SK-MEL-5 (cell line): ENCODE results near the gene BIK. TPM values are rescaled to one million over a fixed set of nuclear protein-coding genes. Genes with fewer than 3 reads are reported as not detected.
"Not testable (repeated sequence)": the region's sequence is repeated elsewhere in the genome, so short reads cannot be mapped to it uniquely, and the experiment has no call there.

Experiments
- DNase-seq: peaks from one replicate; pipeline ENCODE4 v3.0.0-alpha.2; 2016; ENCODE audit warnings: low read depth, low spot score
- in situ Hi-C: cut with HindIII; loops from 2 replicates; pipeline ENCODE4 v1.10.0; 2016; ENCODE audit warnings: low sequenced_read_pairs, high pct_unique_total_duplicates, low pct_unique_long_range_greater_than_20kb
- total RNA-seq: library from RNA; depleted of rRNA; stranded (reverse); fragments of >200 nt; shearing (Covaris generic); gene quantifications from 2 replicates; pipeline ENCODE4 v1.2.3, GENCODE V29; 2014

The BIK gene
- total RNA-seq, 1 experiment from 2014 or later: 8.0 TPM

- DNase-seq: no peak
- in situ Hi-C loops: no loop called here
Observed at GRCh38 chr22:43099095-43099494, 11.5 kb upstream of the BIK start.

DNA sequence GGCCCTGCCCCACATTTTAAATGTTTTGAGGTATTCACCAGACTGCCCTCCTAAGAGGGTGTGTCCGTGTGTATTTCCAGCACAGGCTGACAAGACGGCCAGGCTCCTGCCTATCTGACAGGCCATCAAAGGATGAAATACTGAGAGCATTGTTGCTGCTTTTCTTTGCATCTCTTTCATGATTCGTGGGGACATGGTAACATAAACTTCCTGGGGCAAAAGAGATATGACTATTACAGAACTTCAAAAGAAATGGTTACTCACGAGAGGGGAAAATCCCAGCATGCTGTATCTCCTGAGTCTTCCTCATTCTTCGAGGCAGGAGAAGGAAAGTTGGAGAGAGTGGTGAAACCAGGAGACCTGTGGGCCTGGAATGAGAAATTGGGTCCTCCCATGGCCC, 10.3 kb upstream of the BIK start:
- DNase-seq: peak; percentile 78
- in situ Hi-C loops: no loop called here

GRCh38 chr22:43101306-43101705, 9.2 kb upstream of the BIK start:
- in situ Hi-C loops: no loop called here
- DNase-seq: no peak

DNA sequence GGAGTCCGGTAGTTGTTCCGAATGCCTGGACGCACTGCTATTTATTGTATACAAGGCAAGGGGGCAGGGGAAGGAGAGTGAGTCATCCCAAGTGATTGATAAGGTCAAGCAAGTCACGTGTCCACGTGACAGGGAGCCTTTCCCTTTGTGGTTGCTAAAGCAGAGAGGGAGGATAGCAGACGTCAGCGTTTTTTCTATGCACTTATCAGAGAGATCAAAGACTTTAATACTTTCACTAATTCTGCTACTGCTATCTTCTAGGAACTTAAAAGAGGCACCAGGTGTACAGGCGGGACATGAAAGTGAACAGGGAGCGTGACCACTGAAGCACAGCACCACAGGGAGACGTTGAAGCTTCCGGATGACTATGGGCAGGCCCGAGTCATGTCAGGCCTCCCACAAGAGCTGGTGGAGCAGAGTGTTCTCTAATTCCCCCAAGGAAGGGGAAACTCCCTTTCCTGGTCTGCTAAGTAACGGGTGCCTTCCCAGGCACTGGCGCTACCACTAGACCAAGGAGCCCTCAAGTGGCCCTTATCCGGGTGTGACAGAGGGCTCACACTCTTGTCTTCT, 6.4 kb upstream of the BIK start:
- in situ Hi-C loops: not testable (repeated sequence)
- DNase-seq: peak; percentile 54

DNA sequence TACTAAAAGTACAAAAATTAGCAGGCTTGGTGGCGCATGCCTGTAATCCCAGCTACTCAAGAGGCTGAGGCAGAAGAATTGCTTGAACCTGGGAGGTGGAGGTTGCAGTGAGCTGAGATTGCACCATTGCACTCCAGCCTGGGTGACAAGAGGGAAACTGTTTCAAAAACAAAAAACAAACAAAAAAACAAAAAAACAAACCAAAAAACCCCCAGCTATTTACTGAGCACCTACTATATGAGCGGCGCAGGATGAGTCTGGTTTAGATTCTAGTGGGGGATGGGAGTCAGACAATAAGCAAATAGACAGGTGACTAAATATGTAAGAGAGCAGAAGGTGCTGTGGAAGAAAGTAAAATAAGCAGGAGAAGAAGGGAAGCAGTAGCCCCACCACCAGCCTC, 5.6 kb upstream of the BIK start:
- in situ Hi-C loops: not testable (repeated sequence)

DNA sequence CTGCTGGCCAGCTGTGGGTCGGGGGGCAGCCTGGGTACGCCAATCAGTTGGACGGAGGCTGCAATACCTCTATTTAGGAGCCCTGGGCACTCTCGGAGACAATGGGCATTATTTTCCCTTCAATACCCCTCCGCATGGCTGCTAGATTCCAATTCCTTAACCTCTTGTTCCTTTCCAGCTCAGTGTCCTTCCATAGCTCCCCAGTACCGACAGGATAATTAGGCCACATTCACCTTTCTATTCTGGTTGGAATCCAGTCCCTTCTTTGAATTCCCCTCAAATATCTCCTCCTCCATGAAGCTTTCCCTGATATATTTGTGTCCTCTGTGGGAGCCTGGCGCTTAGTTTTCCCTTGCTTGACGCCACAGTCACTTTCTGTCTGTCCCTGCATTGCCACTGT, 4.2 kb upstream of the BIK start:
- in situ Hi-C loops: no loop called here

More for the DNA sequence above, 5.6 kb upstream of the BIK start:
- not testable (repeated sequence) for DNase-seq

DNA sequence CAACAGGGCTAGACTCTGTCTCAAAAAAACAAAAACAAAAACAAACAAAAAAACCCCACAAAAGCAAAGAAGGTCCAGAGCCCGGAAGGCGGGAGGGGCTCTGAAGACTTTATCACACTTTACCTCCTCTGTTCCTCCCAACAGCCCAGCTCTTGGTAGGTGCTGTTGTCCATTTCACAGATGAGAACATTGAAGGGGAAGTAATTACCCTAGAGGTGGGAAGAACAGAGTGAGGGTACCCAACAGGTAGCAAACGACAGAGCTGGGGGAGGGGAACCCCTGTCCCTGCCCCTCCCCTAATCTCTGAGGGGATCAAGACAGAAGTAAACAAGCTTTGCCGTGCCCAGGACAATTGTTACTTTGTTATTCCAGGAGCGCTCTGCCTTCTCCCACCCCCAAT, 1.0 kb upstream of the BIK start:
- DNase-seq: no peak
- in situ Hi-C loops: no loop called here

More for the DNA sequence above, 4.2 kb upstream of the BIK start:
- DNase-seq: no peak

DNA sequence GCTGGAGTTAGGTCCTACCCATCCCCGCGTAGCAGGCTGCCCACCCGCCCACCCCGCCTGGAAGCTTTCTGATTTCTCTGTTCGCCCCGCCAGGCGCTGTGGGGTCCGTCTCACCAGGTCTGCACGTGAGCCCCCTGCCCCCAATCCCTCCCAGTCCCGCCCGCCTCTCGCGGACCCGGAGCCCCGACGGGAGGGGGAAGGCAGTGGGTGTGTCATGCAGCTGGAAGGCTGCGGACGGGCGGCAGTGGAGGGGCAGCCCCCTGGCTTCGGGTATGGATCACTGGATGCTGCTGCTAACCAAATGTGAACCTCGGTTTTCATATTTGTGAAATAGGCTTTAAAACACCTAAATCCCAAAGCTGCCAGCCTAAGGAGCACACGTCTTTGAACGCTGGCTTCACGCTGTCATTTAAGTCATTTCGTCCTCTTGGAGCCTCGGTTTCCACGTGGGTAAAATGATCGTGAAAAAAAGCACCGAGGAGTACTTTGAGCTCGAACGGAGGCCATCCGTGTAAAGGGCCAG, 568 bp upstream of the BIK start:
- DNase-seq: no peak
- in situ Hi-C loops: no loop called here

DNA sequence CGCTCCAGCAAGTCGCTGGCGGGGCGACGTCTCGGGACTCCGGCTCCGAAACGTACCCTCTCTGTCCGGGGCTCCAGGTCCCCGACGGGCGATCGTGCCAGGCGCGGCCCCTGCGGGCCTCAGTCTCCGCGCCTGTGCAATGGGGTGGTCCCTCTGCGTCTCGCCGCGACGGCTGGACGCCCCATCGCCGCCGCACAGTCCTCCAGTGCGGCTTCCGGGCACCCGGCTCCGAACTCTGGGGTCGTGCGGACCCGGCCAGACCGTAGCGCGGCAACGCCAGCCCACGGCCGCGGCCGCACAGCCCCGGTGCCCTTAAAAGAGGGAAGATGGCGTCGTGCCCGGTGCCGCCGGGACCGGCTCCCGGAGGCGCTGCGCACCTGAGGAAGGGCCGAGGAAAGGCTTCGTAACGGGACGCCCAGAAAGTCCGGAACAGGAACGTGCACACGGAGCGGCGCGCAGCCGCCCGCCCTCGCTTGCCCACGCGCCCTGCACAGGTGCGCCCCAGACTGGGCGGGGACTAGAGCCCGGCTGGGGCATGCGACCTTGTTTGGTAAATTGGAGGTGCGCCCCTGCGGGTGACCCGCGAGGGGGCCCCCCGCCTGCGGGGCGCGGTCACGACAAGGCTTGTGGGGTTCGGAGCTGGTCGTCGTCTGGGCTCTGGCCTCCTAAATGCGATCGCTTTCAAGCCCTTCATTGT, 525 bp downstream of the BIK start:
- in situ Hi-C loops: no loop called here
- no peak for DNase-seq

DNA sequence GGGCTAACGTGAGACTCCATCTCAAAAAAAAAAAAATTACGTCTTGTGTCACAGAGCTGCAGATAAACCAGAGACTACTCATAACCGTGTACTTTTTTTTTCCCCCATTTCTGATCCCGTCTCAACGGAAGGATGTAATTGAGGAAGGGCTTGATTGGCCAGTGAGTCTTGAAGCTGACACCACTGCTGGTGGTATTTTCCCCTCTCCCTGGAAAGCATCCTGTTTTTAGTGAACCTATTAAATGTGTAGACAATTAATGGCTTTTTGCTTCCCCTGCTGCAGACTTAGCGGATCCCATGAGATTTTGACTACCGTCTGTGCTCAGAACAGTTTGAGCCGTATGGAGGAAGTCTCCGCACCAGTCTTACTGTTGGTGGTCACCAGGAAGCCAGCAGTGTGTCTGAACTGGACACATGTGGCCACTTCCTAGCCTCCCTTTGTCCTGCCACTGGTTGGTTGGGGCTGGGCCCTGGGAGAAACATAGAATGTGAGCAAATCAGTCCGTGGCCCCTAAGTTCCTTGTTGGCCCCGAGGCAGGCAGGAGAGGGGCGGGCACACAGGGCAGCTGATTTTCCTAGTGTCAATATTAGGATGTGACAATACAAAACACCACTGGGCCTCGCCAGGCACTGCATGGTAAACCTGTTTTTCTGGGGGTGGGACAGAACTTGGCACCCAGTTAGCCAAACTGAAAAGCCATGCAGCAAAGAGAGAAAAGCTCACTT, 3.1 kb downstream of the BIK start:
- in situ Hi-C loops: no loop called here

GRCh38 chr22:43114958-43115357, 4.4 kb downstream of the BIK start:
- no peak for DNase-seq
- in situ Hi-C loops: no loop called here

More for the DNA sequence above, 3.1 kb downstream of the BIK start:
- DNase-seq: no peak

DNA sequence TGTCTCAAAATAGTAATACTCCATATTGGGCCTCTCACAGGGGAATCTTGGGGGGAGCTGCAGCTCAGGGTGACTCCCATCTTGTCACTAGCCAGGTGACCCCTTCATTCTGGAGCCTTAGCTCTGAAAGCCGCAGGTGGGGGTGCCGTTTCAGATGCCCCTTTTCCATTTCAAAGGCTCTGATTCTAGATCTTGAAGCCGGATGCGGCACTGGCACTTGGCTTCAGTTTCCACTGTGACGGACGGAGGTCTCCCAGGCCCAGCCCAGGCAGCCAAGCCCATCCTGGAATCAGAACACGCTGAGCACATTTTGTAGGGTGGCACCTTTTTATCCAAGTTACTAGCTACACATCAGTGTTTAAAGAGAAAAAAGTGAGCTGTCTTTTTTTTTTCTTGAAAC, 6.4 kb downstream of the BIK start:
- no peak for DNase-seq
- in situ Hi-C loops: no loop called here

DNA sequence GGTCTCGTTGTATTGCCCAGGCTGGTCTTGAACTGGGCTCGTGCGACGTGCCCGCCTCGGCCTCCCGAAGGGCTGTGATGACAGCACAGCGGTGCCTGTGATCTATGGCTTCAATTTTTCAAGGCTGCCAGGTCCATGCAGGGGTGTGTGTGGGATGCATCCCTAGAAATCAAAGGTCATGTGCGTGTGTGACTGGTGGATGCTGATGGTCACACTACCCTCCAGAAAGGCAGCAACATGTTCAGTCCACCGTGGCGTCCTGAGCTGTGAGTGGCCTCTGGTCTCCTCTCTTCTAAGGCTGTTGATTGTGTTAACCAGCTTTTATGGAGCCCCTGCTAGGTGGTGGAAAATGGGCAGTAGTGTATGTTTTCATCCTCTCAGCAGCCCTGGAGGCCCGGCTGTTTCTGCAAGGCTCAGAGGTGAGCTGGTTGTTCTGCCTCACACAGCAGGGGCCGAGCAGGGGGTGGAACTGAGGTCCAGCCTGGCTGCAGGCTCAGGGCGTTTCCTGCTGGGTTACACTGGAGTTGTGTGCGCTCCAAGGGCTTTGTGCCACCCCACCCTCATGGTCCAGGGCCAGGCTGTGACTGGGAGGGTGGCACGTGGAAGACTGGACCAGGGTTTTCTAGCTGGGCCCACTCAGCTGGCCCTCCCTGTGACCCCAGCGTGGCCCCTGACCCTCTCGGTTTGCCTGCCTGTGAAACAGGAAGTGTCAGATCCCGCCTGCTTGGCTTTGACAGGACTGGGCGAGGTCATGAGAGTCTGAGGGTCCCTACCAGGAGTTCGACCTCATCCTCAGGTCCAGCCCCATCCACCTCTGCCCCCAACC, 7.7 kb downstream of the BIK start:
- in situ Hi-C loops: no loop called here
- no peak for DNase-seq

GRCh38 chr22:43118953-43119458, 8.5 kb downstream of the BIK start:
- no peak for DNase-seq
- in situ Hi-C loops: no loop called here

DNA sequence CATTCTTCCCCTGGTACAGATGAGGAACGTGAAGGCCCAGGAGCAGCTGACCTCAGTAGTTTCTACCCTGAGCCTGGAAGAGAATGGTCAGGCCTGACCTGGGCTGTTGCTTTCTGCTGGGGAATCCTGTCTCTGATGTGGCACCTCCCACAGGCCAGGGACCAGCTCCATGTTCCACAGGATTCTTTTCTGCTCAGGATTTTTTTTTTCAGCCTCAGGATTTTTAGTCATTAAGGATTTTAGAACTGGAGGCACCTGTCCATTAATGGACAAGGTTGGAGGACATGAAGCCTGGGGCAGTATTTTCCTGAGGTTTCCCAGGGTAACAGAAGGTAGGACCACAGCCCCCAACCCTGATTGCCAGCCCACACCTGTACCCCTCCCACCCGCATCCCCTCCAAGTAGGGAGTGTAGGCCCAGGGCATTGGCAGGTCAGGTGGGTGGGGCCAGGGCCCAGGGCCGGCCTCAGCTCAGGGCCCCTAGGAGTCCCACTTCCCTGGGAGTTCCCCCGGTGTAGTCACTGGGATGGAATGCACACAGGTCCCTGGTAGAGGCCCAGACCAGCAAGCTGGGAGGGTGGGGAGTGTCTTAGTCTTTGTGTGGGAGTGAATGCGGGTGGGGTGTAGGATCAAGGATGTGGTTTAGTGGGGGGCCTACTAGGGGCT, 16.1 kb downstream of the BIK start:
- in situ Hi-C loops: no loop called here
- DNase-seq: no peak

GRCh38 chr22:43127166-43127908, 16.8 kb downstream of the BIK start:
- in situ Hi-C loops: no loop called here
- DNase-seq: no peak

GRCh38 chr22:43128116-43128515, 17.6 kb downstream of the BIK start:
- DNase-seq: no peak
- in situ Hi-C loops: no loop called here
